Peyer's patch (tissue), 4 donors: ENCODE data around the gene CKB.

Source experiments
- POLR2A ChIP-seq, 2 donors: fragments of 450-650 bp; IDR thresholded peaks; one replicate each; pipeline ENCODE4 v1.5.1; 2017; ENCODE audit warnings: antibody characterized with exemption in 2 of 2, mild to moderate bottlenecking in 2 of 2, moderate library complexity in 2 of 2
- TF ChIP-seq, protein P1 (sequence below), 6 experiments: fragments of 450-650 bp in 4 of 6; fragments of 200-600 bp in 2 of 6; sonication (generic) in 1 of 6; IDR thresholded peaks; one replicate each; pipeline ENCODE4 v1.5.1; 2017 to 2019; ENCODE audit warnings: antibody characterized with exemption in 6 of 6, mild to moderate bottlenecking in 3 of 6, moderate library complexity in 1 of 6

DNA sequence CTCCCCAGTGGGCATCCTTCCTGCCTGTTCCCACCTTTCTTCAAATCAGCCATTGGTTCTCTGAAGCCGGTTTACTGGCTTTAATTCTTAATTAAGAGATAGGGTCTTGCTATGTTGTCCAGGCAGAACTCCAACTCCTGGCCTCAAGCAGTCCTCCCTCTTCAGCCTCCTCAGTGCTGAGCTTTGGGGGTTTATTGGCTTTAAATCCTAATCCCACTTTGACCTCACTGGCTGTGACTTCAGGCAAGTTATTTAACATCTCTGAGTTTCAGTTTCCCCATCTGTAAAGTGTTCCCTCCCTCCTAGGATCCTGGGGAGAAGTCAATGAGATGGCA is 4.3 kb upstream of the CKB start:
- TF ChIP-seq, protein P1, sequence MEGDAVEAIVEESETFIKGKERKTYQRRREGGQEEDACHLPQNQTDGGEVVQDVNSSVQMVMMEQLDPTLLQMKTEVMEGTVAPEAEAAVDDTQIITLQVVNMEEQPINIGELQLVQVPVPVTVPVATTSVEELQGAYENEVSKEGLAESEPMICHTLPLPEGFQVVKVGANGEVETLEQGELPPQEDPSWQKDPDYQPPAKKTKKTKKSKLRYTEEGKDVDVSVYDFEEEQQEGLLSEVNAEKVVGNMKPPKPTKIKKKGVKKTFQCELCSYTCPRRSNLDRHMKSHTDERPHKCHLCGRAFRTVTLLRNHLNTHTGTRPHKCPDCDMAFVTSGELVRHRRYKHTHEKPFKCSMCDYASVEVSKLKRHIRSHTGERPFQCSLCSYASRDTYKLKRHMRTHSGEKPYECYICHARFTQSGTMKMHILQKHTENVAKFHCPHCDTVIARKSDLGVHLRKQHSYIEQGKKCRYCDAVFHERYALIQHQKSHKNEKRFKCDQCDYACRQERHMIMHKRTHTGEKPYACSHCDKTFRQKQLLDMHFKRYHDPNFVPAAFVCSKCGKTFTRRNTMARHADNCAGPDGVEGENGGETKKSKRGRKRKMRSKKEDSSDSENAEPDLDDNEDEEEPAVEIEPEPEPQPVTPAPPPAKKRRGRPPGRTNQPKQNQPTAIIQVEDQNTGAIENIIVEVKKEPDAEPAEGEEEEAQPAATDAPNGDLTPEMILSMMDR (IDR thresholded peaks at IDR 0.05) = no peak
- no peak for TF ChIP-seq POLR2A (IDR thresholded peaks at IDR 0.05)
